GM10266 (cell line): ENCODE measurements around the gene PSG7.
A peak's percentile ranks its signal among the peaks of the same experiment; 100 is the strongest.
"Not testable (repeated sequence)": the region's sequence is repeated elsewhere in the genome, so short reads cannot be mapped to it uniquely, and the experiment has no call there.

Experiments used
- DNase-seq: peaks from one replicate; pipeline ENCODE4 v3.0.0; 2012; ENCODE audit errors: extremely low spot score
- CTCF ChIP-seq: IDR thresholded peaks from 2 replicates; pipeline ENCODE4 v1.5.1; 2012; ENCODE audit warnings: mild to moderate bottlenecking, low read depth; ENCODE audit not compliant: control insufficient read depth, insufficient read depth; ENCODE audit errors: missing control alignments

PSG7 gene

GRCh38 chr19:42900561-42900960 is 36.4 kb downstream of the PSG7 start:
- not testable (repeated sequence) for DNase-seq

GRCh38 chr19:42899674-42900073 is 37.3 kb downstream of the PSG7 start:
- DNase-seq, result not testable (repeated sequence)

GRCh38 chr19:42899110-42899509 is 37.9 kb downstream of the PSG7 start:
- not testable (repeated sequence) for DNase-seq

GRCh38 chr19:42898656-42899055 is 38.4 kb downstream of the PSG7 start:
- not testable (repeated sequence) for DNase-seq

GRCh38 chr19:42897729-42898128 is 39.3 kb downstream of the PSG7 start:
- not testable (repeated sequence) for DNase-seq

- DNase-seq, result not testable (repeated sequence)
Measured at GRCh38 chr19:42890446-42890845, 46.6 kb downstream of the PSG7 start.

GRCh38 chr19:42887876-42888445 is 49.0 kb downstream of the PSG7 start:
- not testable (repeated sequence) for DNase-seq

- not testable (repeated sequence) for DNase-seq
Measured at GRCh38 chr19:42882730-42883129, 54.3 kb downstream of the PSG7 start.

- not testable (repeated sequence) for DNase-seq
Measured at GRCh38 chr19:42882010-42882409, 55.0 kb downstream of the PSG7 start.

- DNase-seq, result not testable (repeated sequence)
- peak; percentile 28 for TF ChIP-seq CTCF
Measured at GRCh38 chr19:42881279-42881678, 55.7 kb downstream of the PSG7 start.

- not testable (repeated sequence) for DNase-seq
Measured at GRCh38 chr19:42880621-42881020, 56.4 kb downstream of the PSG7 start.

GRCh38 chr19:42879613-42880012 is 57.4 kb downstream of the PSG7 start, which contains the start of gene PSG1:
Gene PSG1, minus strand, starts transcription at chr19:42879713. Its CDS starts 132 bp downstream, at chr19:42879581.
- TF ChIP-seq CTCF, result no peak
- DNase-seq, result no peak

- DNase-seq, result not testable (repeated sequence)
Measured at GRCh38 chr19:42876596-42876995, 60.4 kb downstream of the PSG7 start.

- not testable (repeated sequence) for DNase-seq
Measured at GRCh38 chr19:42875881-42876280, 61.1 kb downstream of the PSG7 start.

GRCh38 chr19:42874901-42875813 is 61.9 kb downstream of the PSG7 start:
- DNase-seq, result not testable (repeated sequence)

- DNase-seq, result not testable (repeated sequence)
Measured at GRCh38 chr19:42874136-42874535, 62.9 kb downstream of the PSG7 start.
